HG03175 (cell line): Measurements from ENCODE around the gene SLC25A52.
"Not testable (repeated sequence)": the region's sequence is repeated elsewhere in the genome, so short reads cannot be mapped to it uniquely, and the experiment has no call there.

Experiments
- ATAC-seq: cut with Tn5 transposase; IDR thresholded peaks from one replicate; pipeline ENCODE4 v1.9.1; 2021; ENCODE audit warnings: mild to moderate bottlenecking, moderate library complexity; ENCODE audit not compliant: unreplicated experiment

SLC25A52 gene

GRCh38 chr18:31741097-31741735 is 19.5 kb downstream of the SLC25A52 start:
- ATAC-seq, result peak; percentile 50

GRCh38 chr18:31740180-31740579 is 20.5 kb downstream of the SLC25A52 start:
- ATAC-seq, result no peak

GRCh38 chr18:31739651-31740050 is 21.0 kb downstream of the SLC25A52 start:
- no peak for ATAC-seq

- ATAC-seq, result no peak
Measured at GRCh38 chr18:31738460-31739407, 21.9 kb downstream of the SLC25A52 start.

- ATAC-seq, result no peak
Measured at GRCh38 chr18:31736630-31737029, 24.1 kb downstream of the SLC25A52 start.

- no peak for ATAC-seq
Measured at GRCh38 chr18:31731628-31732027, 29.1 kb downstream of the SLC25A52 start.

- not testable (repeated sequence) for ATAC-seq
Measured at GRCh38 chr18:31729196-31729595, 31.5 kb downstream of the SLC25A52 start.

- no peak for ATAC-seq
Measured at GRCh38 chr18:31723990-31724711, 36.5 kb downstream of the SLC25A52 start.

- no peak for ATAC-seq
Measured at GRCh38 chr18:31723639-31723989, 37.1 kb downstream of the SLC25A52 start.

- ATAC-seq, result peak; percentile 94
Measured at GRCh38 chr18:31722369-31722957, 38.2 kb downstream of the SLC25A52 start.

GRCh38 chr18:31721601-31722000 is 39.1 kb downstream of the SLC25A52 start:
- ATAC-seq, result no peak

GRCh38 chr18:31720867-31721266 is 39.8 kb downstream of the SLC25A52 start:
- no peak for ATAC-seq

- no peak for ATAC-seq
Measured at GRCh38 chr18:31719363-31720006, 41.2 kb downstream of the SLC25A52 start.

- no peak for ATAC-seq
Measured at GRCh38 chr18:31718386-31718785, 42.3 kb downstream of the SLC25A52 start.

- no peak for ATAC-seq
Measured at GRCh38 chr18:31716362-31716761, 44.3 kb downstream of the SLC25A52 start.

GRCh38 chr18:31711365-31712172 is 49.1 kb downstream of the SLC25A52 start:
- ATAC-seq, result no peak

- ATAC-seq, result no peak
Measured at GRCh38 chr18:31710826-31711225, 49.9 kb downstream of the SLC25A52 start.
